Neural progenitor cell (in vitro differentiated cells): ENCODE measurements around the gene MGAT4B.

Experiments
- CTCF ChIP-seq: fragments of 200-600 bp; sonication (generic); IDR thresholded peaks from 2 replicates; pipeline ENCODE4 v1.5.1; 2017; ENCODE audit warnings: antibody characterized with exemption, mild to moderate bottlenecking
- EZH2phosphoT487 ChIP-seq: fragments of 200-600 bp; sonication (generic); IDR thresholded peaks from 2 replicates; pipeline ENCODE4 v1.6.1; 2017; ENCODE audit warnings: antibody characterized with exemption

- TF ChIP-seq CTCF (no peak), EZH2phosphoT487 (no peak)
Observed at GRCh38 chr5:179753971-179754370, 52.7 kb downstream of the MGAT4B start.
